Measurements from ENCODE around the gene MAST1. TPM values are rescaled to one million over a fixed set of nuclear protein-coding genes. Genes with fewer than 3 reads are reported as not detected.

MAST1 gene
- total and polyA plus RNA-seq, 2 donors from 2014 or later, result 0.35 to 0.39 TPM

- Histone ChIP-seq H3K27me3 (ENCODE audit: control insufficient read depth, insufficient read depth, low read length) (no peaks in the 10 kb centered on the region), H3K4me1 (ENCODE audit: control insufficient read depth in 2 of 3, insufficient read depth in 2 of 3, low read depth in 1 of 3, low read length in 3 of 3) (peaks cover 0 to 11% (median 0%) of the 10 kb centered on the region in 3 donors), H3K27ac (ENCODE audit: low read depth in 2 of 2, low read length in 2 of 2) (no peak overlapping the region), H3K9me3 (ENCODE audit: control insufficient read depth in 2 of 3, insufficient read depth in 1 of 3, low read length in 3 of 3) (no peaks in the 10 kb centered on the region), H3K4me3 (ENCODE audit: low read length in 3 of 3) (no peak overlapping the region), H3K36me3 (ENCODE audit: control insufficient read depth in 2 of 3, insufficient read depth in 3 of 3, low read length in 3 of 3) (peaks cover 0 to 26% (median 9%) of the 10 kb centered on the region in 3 donors), H3K9ac (ENCODE audit: low read length in 3 of 3) (no peak overlapping the region)
- intact Hi-C loops (cut with DNase I), result no loop called here
- FAIRE-seq (no peak), DNase-seq (no peak)
- no peak for TF ChIP-seq CTCF (IDR thresholded peaks at IDR 0.05; ENCODE audit: borderline replicate concordance, extremely low read depth, insufficient read depth)
Observed at GRCh38 chr19:12893582-12893981, 55.3 kb downstream of the MAST1 start.

GRCh38 chr19:12896460-12896859 is 58.1 kb downstream of the MAST1 start:
- no peak for FAIRE-seq
- no peak overlapping the region for H3K4me3 ChIP-seq (ENCODE audit: low read length in 3 of 3)
- H3K9me3 ChIP-seq (ENCODE audit: control insufficient read depth in 2 of 3, insufficient read depth in 1 of 3, low read length in 3 of 3), result no peaks in the 10 kb centered on the region
- no peak for TF ChIP-seq CTCF (IDR thresholded peaks at IDR 0.05; ENCODE audit: borderline replicate concordance, extremely low read depth, insufficient read depth)
- peaks cover 0 to 26% (median 9%) of the 10 kb centered on the region in 3 donors for H3K36me3 ChIP-seq (ENCODE audit: control insufficient read depth in 2 of 3, insufficient read depth in 3 of 3, low read length in 3 of 3)
- intact Hi-C loops (cut with DNase I), result no loop called here
- H3K4me1 ChIP-seq (ENCODE audit: control insufficient read depth in 2 of 3, insufficient read depth in 2 of 3, low read depth in 1 of 3, low read length in 3 of 3), result peaks cover 0 to 7% (median 0%) of the 10 kb centered on the region in 3 donors
- H3K27ac ChIP-seq (ENCODE audit: low read depth in 2 of 2, low read length in 2 of 2), result no peak overlapping the region
- H3K9ac ChIP-seq (ENCODE audit: low read length in 3 of 3), result no peak overlapping the region
- no peaks in the 10 kb centered on the region for H3K27me3 ChIP-seq (ENCODE audit: control insufficient read depth, insufficient read depth, low read length)
- DNase-seq, result no peak

- H3K9ac ChIP-seq (ENCODE audit: low read length in 3 of 3), result no peak overlapping the region
- intact Hi-C loops (cut with DNase I), result no loop called here
- no peak overlapping the region for H3K4me3 ChIP-seq (ENCODE audit: low read length in 3 of 3)
- no peaks in the 10 kb centered on the region for H3K4me1 ChIP-seq (ENCODE audit: control insufficient read depth in 2 of 3, insufficient read depth in 2 of 3, low read depth in 1 of 3, low read length in 3 of 3)
- H3K9me3 ChIP-seq (ENCODE audit: control insufficient read depth in 2 of 3, insufficient read depth in 1 of 3, low read length in 3 of 3), result no peaks in the 10 kb centered on the region
- no peaks in the 10 kb centered on the region for H3K27me3 ChIP-seq (ENCODE audit: control insufficient read depth, insufficient read depth, low read length)
- no peak for DNase-seq
- no peak overlapping the region for H3K27ac ChIP-seq (ENCODE audit: low read depth in 2 of 2, low read length in 2 of 2)
- no peak for TF ChIP-seq CTCF (IDR thresholded peaks at IDR 0.05; ENCODE audit: borderline replicate concordance, extremely low read depth, insufficient read depth)
- FAIRE-seq, result no peak
- H3K36me3 ChIP-seq (ENCODE audit: control insufficient read depth in 2 of 3, insufficient read depth in 3 of 3, low read length in 3 of 3), result peaks cover 0 to 15% (median 2%) of the 10 kb centered on the region in 3 donors
Observed at GRCh38 chr19:12899891-12900518, 61.7 kb downstream of the MAST1 start.

GRCh38 chr19:12907166-12907565 is 68.9 kb downstream of the MAST1 start:
- H3K27me3 ChIP-seq (ENCODE audit: control insufficient read depth, insufficient read depth, low read length), result no peaks in the 10 kb centered on the region
- H3K27ac ChIP-seq (ENCODE audit: low read depth in 2 of 2, low read length in 2 of 2), result no peak overlapping the region
- no peaks in the 10 kb centered on the region for H3K36me3 ChIP-seq (ENCODE audit: control insufficient read depth in 2 of 3, insufficient read depth in 3 of 3, low read length in 3 of 3)
- FAIRE-seq (no peak), DNase-seq (no peak)
- H3K4me3 ChIP-seq (ENCODE audit: low read length in 3 of 3), result no peak overlapping the region
- no peak for TF ChIP-seq CTCF (IDR thresholded peaks at IDR 0.05; ENCODE audit: borderline replicate concordance, extremely low read depth, insufficient read depth)
- H3K9me3 ChIP-seq (ENCODE audit: control insufficient read depth in 2 of 3, insufficient read depth in 1 of 3, low read length in 3 of 3), result no peaks in the 10 kb centered on the region
- intact Hi-C loops (cut with DNase I), result no loop called here
- H3K4me1 ChIP-seq (ENCODE audit: control insufficient read depth in 2 of 3, insufficient read depth in 2 of 3, low read depth in 1 of 3, low read length in 3 of 3), result peaks cover 0 to under 1% (median 0%) of the 10 kb centered on the region in 3 donors
- H3K9ac ChIP-seq (ENCODE audit: low read length in 3 of 3), result no peak overlapping the region
